Medulla oblongata (tissue), 1 donor: ENCODE data around the gene CYB5B.

Source experiments
- DNase-seq: peaks from one replicate; pipeline ENCODE4 v3.0.0-alpha.2; 2015; ENCODE audit errors: extremely low spot score

CYB5B gene

GRCh38 chr16:69424053-69424934 lies at the start of gene CYB5B:
Gene CYB5B, plus strand, starts transcription at chr16:69424619. Its CDS starts 65 bp downstream, at chr16:69424684.
- DNase-seq: peak; percentile 99

GRCh38 chr16:69376393-69377059 lies 47.9 kb upstream of the CYB5B start:
- no peak for DNase-seq

- no peak for DNase-seq
Measured at GRCh38 chr16:69378036-69378435, 46.4 kb upstream of the CYB5B start.

- DNase-seq: no peak
Measured at GRCh38 chr16:69378760-69379159, 45.7 kb upstream of the CYB5B start.

GRCh38 chr16:69381231-69381630 lies 43.2 kb upstream of the CYB5B start:
- DNase-seq: no peak

GRCh38 chr16:69382421-69382820 lies 42.0 kb upstream of the CYB5B start:
- DNase-seq: no peak

- no peak for DNase-seq
Measured at GRCh38 chr16:69384974-69385373, 39.4 kb upstream of the CYB5B start.

GRCh38 chr16:69386596-69386995 lies 37.8 kb upstream of the CYB5B start:
- no peak for DNase-seq

- no peak for DNase-seq
Measured at GRCh38 chr16:69393898-69394849, 30.2 kb upstream of the CYB5B start.

GRCh38 chr16:69395859-69396186 lies 28.6 kb upstream of the CYB5B start:
- DNase-seq: no peak

- DNase-seq: peak; percentile 93
Measured at GRCh38 chr16:69396187-69397061, 28.0 kb upstream of the CYB5B start.

GRCh38 chr16:69397821-69398521 lies 26.4 kb upstream of the CYB5B start:
- DNase-seq: peak; percentile 91

- DNase-seq: no peak
Measured at GRCh38 chr16:69399361-69399760, 25.1 kb upstream of the CYB5B start.

- no peak for DNase-seq
Measured at GRCh38 chr16:69402439-69402838, 22.0 kb upstream of the CYB5B start.

- DNase-seq: no peak
Measured at GRCh38 chr16:69404275-69404805, 20.1 kb upstream of the CYB5B start.

- DNase-seq: no peak
Measured at GRCh38 chr16:69405326-69405725, 19.1 kb upstream of the CYB5B start.

- no peak for DNase-seq
Measured at GRCh38 chr16:69405757-69406156, 18.7 kb upstream of the CYB5B start.

GRCh38 chr16:69406780-69407331 lies 17.6 kb upstream of the CYB5B start:
- DNase-seq: no peak

- no peak for DNase-seq
Measured at GRCh38 chr16:69407702-69408323, 16.6 kb upstream of the CYB5B start.
